Stimulated activated memory B cell treated with anti-CD40 and anti-IgM and Interleukin-4, amounts not matched to agents 10 μg/mL and 1 μg/mL and 100 μg/mL, for 72 hours (primary cell): ENCODE measurements around the gene AFG1L.
"Not testable (repeated sequence)": the region's sequence is repeated elsewhere in the genome, so short reads cannot be mapped to it uniquely, and the experiment has no call there.

Source experiments
- ATAC-seq: fragments of 150-1000 bp; cut with Tn5 transposase; 2 replicates; pipeline ENCODE4 v1.10.0; 2021
- H3K27ac Mint-ChIP-seq: one replicate; pipeline ENCODE4 v1.8.0; 2022; ENCODE audit warnings: mild to moderate bottlenecking, mixed read lengths
- H3K27me3 Mint-ChIP-seq: one replicate; pipeline ENCODE4 v1.8.0; 2022; ENCODE audit warnings: mixed read lengths
- H3K36me3 Mint-ChIP-seq: one replicate; pipeline ENCODE4 v1.8.0; 2022; ENCODE audit warnings: mixed read lengths
- H3K4me1 Mint-ChIP-seq: one replicate; pipeline ENCODE4 v1.8.0; 2022; ENCODE audit warnings: mixed read lengths
- H3K4me3 Mint-ChIP-seq: one replicate; pipeline ENCODE4 v1.8.0; 2022; ENCODE audit warnings: mild to moderate bottlenecking, moderate library complexity, mixed read lengths
- H3K9me3 Mint-ChIP-seq: one replicate; pipeline ENCODE4 v1.8.0; 2022; ENCODE audit warnings: mixed read lengths

AFG1L gene

GRCh38 chr6:108521616-108522107 is 226.8 kb downstream of the AFG1L start:
- ATAC-seq, result no peak
- H3K4me3 Mint-ChIP-seq, result no peak overlapping the region
- H3K36me3 Mint-ChIP-seq, result no peaks in the 10 kb centered on the region
- H3K9me3 Mint-ChIP-seq, result no peaks in the 10 kb centered on the region
- no peak overlapping the region for H3K27ac Mint-ChIP-seq
- H3K27me3 Mint-ChIP-seq, result no peaks in the 10 kb centered on the region
- no peaks in the 10 kb centered on the region for H3K4me1 Mint-ChIP-seq

- Mint-ChIP-seq H3K36me3 (no peaks in the 10 kb centered on the region), H3K4me1 (no peaks in the 10 kb centered on the region), H3K9me3 (no peaks in the 10 kb centered on the region), H3K4me3 (no peak overlapping the region), H3K27ac (no peak overlapping the region), H3K27me3 (no peaks in the 10 kb centered on the region)
- no peak for ATAC-seq
These were observed 228.8 kb downstream of the AFG1L start for GRCh38 chr6:108523697-108524096.

- Mint-ChIP-seq H3K4me3 (no peak overlapping the region), H3K27ac (no peak overlapping the region)
- no peak for ATAC-seq
These were observed 229.8 kb downstream of the AFG1L start for GRCh38 chr6:108524528-108525248.

GRCh38 chr6:108526739-108527174 is 231.9 kb downstream of the AFG1L start:
- ATAC-seq, result no peak
- Mint-ChIP-seq H3K4me1 (no peaks in the 10 kb centered on the region), H3K9me3 (no peaks in the 10 kb centered on the region), H3K4me3 (no peak overlapping the region), H3K36me3 (no peaks in the 10 kb centered on the region), H3K27ac (no peak overlapping the region), H3K27me3 (no peaks in the 10 kb centered on the region)

More at GRCh38 chr6:108524528-108525248, 229.8 kb downstream of the AFG1L start:
- no peaks in the 10 kb centered on the region for H3K36me3 Mint-ChIP-seq
- no peaks in the 10 kb centered on the region for H3K9me3 Mint-ChIP-seq
- H3K27me3 Mint-ChIP-seq, result no peaks in the 10 kb centered on the region
- no peaks in the 10 kb centered on the region for H3K4me1 Mint-ChIP-seq

GRCh38 chr6:108528878-108529277 is 234.0 kb downstream of the AFG1L start:
- Mint-ChIP-seq H3K9me3 (no peaks in the 10 kb centered on the region), H3K36me3 (no peaks in the 10 kb centered on the region), H3K4me3 (no peak overlapping the region), H3K27ac (no peak overlapping the region), H3K27me3 (no peaks in the 10 kb centered on the region), H3K4me1 (no peaks in the 10 kb centered on the region)
- no peak for ATAC-seq

GRCh38 chr6:108531332-108531731 is 236.5 kb downstream of the AFG1L start:
- H3K9me3 Mint-ChIP-seq, result no peaks in the 10 kb centered on the region
- ATAC-seq, result no peak
- H3K27me3 Mint-ChIP-seq, result no peaks in the 10 kb centered on the region
- H3K4me3 Mint-ChIP-seq, result no peak overlapping the region
- H3K36me3 Mint-ChIP-seq, result no peaks in the 10 kb centered on the region
- peaks cover 10% of the 10 kb centered on the region for H3K4me1 Mint-ChIP-seq
- no peak overlapping the region for H3K27ac Mint-ChIP-seq

GRCh38 chr6:108535114-108535742 is 240.4 kb downstream of the AFG1L start:
- no peak overlapping the region for H3K4me3 Mint-ChIP-seq
- no peaks in the 10 kb centered on the region for H3K9me3 Mint-ChIP-seq
- H3K27me3 Mint-ChIP-seq, result no peaks in the 10 kb centered on the region
- H3K36me3 Mint-ChIP-seq, result no peaks in the 10 kb centered on the region
- peaks cover 10% of the 10 kb centered on the region for H3K4me1 Mint-ChIP-seq
- H3K27ac Mint-ChIP-seq, result peak overlapping the region; percentile 30
- no peak for ATAC-seq

GRCh38 chr6:108535920-108536535 is 241.2 kb downstream of the AFG1L start:
- H3K27me3 Mint-ChIP-seq, H3K36me3 Mint-ChIP-seq, ATAC-seq, H3K4me3 Mint-ChIP-seq, H3K9me3 Mint-ChIP-seq, H3K27ac Mint-ChIP-seq: not testable (repeated sequence)
- peaks cover 10% of the 10 kb centered on the region for H3K4me1 Mint-ChIP-seq

- Mint-ChIP-seq H3K9me3 (no peaks in the 10 kb centered on the region), H3K4me3 (peak overlapping the region; percentile 56), H3K27me3 (no peaks in the 10 kb centered on the region), H3K4me1 (peaks cover 7% of the 10 kb centered on the region), H3K36me3 (no peaks in the 10 kb centered on the region), H3K27ac (peak overlapping the region; percentile 17)
- ATAC-seq, result peak; percentile 77
These were observed 247.2 kb downstream of the AFG1L start for GRCh38 chr6:108541843-108542759.

GRCh38 chr6:108543175-108543940 is 248.5 kb downstream of the AFG1L start:
- Mint-ChIP-seq H3K27ac (no peak overlapping the region), H3K36me3 (no peaks in the 10 kb centered on the region), H3K9me3 (no peaks in the 10 kb centered on the region), H3K27me3 (no peaks in the 10 kb centered on the region), H3K4me3 (no peak overlapping the region), H3K4me1 (peaks cover 7% of the 10 kb centered on the region)
- ATAC-seq, result no peak

- peak overlapping the region; percentile 19 for H3K4me3 Mint-ChIP-seq
- H3K27me3 Mint-ChIP-seq, result no peaks in the 10 kb centered on the region
- no peak for ATAC-seq
- H3K36me3 Mint-ChIP-seq, result no peaks in the 10 kb centered on the region
- H3K9me3 Mint-ChIP-seq, result no peaks in the 10 kb centered on the region
- peaks cover 7% of the 10 kb centered on the region for H3K4me1 Mint-ChIP-seq
- no peak overlapping the region for H3K27ac Mint-ChIP-seq
These were observed 249.8 kb downstream of the AFG1L start for GRCh38 chr6:108544606-108545005.

- Mint-ChIP-seq H3K4me1 (peaks cover 7% of the 10 kb centered on the region), H3K4me3 (no peak overlapping the region), H3K36me3 (no peaks in the 10 kb centered on the region), H3K27me3 (no peaks in the 10 kb centered on the region), H3K9me3 (no peaks in the 10 kb centered on the region), H3K27ac (peak overlapping the region; percentile 38)
- no peak for ATAC-seq
These were observed 251.5 kb downstream of the AFG1L start for GRCh38 chr6:108546079-108547049.

- H3K4me3 Mint-ChIP-seq, result no peak overlapping the region
- no peaks in the 10 kb centered on the region for H3K36me3 Mint-ChIP-seq
- H3K27me3 Mint-ChIP-seq, result no peaks in the 10 kb centered on the region
- ATAC-seq, result no peak
- no peak overlapping the region for H3K27ac Mint-ChIP-seq
- H3K9me3 Mint-ChIP-seq, result no peaks in the 10 kb centered on the region
- H3K4me1 Mint-ChIP-seq, result no peaks in the 10 kb centered on the region
These were observed 254.4 kb downstream of the AFG1L start for GRCh38 chr6:108549241-108549640.
